ENCODE measurements around the gene SDC1.
"Not testable (repeated sequence)": the region's sequence is repeated elsewhere in the genome, so short reads cannot be mapped to it uniquely, and the experiment has no call there.

Gene SDC1

DNA sequence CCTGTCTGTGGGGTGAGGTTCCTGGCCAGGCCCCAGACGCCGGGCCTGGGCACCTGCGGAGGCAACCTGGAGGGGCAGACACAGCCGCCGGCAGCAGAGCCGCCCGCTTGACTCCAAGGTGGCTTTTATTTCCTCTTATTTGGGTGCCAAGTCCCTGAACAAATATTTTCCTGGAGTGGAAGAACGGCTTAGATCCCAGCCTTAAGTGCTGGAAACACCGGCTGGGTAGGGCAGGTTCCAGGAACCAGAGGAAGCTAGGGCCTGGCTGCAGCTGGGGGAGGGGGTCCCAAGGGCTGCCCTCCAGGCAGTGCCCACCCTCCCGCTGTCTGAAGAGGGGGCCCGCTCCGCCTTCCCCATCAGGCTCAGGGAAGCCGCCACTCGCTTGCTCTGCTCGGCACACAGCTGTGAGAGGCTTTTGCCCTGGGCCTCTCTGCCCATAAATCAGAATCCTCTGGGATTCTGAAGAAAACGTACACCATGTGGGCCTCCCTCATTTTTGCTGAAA is 28.2 kb downstream of the SDC1 start:
- no peak for DNase-seq

DNA sequence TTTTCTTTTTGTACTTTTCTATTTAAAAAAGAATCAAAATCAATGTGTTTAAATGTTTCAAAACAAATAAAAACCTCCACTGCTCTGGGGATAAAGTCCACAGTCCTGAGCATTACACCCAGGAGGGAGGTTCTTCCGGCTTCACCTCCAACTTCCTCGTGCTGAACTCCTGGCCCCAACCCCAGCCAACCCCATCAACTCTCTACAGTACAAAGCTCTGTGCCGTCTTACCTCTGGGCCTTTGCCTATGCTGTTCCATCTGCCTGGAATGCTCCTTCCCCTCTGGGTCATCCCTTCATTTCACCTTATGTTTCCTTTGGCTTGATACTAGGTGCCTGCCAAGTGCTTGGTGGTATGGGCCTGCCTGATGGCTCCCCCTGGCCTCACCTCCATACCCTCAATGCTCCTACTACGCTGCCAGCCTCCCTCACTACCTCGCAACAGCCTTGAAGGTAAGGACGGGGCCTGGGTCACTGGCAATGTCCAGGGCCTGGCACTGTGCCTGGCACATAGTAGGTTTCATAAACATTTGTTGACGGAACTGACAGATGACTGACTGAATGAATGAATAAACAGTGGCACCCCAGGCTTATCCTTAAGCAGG is 28.8 kb downstream of the SDC1 start:
- DNase-seq: no peak

DNA sequence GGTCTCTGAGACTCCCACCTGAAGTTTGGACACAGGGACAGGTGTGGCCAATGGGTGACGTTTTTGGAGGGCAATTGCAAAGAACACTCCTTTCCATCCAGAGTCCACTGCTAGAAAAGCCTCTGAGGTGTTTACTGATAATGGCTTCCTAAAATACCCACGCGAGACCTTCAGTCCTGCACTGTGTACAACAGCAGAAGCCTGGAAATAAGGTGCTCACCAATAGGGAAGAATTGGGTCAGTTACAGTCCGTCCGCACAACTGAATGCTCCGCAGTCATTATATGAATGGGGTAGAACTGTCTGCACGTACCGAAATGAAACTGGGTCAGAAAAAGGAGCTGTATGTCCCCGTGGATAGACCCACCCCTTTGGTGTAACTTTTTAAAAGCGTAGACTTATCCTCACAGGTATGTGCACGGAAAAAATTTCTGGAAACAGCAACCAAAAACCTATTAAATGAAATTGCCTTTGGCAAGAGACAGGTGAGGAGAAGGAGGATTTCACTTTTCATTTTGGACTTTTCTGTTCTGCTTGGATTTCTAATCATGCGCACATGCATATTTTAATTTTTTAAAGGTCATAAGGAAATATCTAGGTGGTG is 29.4 kb downstream of the SDC1 start:
- no peak for DNase-seq

DNA sequence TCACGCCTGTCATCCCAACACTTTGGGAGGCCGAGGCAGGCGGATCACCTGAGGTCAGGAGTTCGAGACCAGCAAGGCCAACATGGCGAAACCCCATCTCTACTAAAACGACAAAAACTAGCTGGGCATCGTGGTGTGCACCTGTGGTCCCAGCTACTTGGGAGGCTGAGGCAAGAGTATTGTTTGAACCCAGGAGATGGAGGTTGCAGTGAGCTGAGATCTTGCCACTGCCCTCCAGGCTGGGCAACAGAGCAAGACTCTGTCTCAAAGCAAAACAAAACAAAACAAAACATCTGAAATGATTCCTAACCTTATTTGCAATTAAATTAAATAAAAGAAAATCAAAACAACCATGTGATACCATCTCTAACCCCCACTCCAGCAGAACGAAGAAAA is 29.9 kb downstream of the SDC1 start:
- not testable (repeated sequence) for DNase-seq

DNA sequence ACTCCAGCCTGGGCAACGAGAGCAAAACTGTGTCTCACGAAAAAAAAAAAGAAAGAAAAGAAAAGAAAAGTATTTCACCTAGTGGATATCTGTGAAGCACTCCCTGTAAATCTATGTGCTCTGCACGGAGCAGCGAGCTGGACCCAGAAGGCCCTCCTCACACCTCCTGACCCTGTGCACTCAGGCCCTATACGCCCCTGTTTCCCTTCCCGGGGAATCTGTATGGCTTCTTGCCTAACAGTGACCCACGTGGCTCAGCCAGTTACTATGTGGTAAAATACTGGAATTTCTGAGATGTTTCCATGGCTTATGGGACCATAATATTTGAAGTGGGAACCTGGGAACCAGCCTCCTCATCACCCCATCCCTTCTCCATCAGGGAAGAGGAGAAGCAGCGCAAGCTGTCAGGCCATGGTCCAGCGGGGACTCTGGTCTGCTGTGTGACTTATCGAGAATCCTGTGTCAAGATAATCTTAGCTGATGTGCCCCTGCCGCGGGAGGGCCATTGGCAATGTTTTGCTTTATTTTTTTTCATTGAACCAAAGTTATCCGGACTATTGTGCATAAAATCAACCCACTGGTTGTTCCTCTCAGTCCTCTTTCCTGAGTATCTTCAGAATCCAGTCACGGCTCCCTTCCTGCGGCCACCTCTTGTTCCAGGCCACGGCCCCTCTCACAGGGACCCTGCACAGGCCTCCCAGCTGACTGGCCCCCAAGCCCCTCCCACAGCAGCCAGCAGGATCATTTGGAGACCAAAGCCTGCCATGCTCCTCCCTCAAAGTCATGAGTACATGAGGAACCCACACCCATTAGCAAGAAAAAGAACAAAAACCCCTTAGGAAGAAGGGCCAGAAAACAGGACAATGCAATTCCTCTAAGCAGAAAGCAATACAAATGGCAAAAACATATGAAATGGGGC is 30.6 kb downstream of the SDC1 start:
- no peak for DNase-seq

DNA sequence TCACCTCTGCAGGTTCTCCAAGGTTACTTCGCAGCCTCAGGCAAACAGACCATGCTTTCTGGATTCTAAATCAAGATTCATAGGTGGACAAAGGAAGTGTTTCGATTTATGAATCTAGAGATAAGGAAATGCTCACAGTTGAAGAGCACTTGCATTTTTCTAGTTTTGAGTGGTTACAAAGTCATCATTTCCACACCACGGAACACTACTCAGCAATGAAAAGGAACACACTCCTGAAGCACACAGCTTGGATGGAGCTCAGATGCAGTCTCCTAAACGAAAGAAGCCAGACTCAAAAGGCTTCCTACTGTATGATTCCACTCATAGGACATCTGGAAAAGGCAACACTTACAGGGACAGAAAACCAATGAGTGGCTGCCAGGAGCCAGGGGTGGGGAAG is 31.7 kb downstream of the SDC1 start:
- DNase-seq: no peak

DNA sequence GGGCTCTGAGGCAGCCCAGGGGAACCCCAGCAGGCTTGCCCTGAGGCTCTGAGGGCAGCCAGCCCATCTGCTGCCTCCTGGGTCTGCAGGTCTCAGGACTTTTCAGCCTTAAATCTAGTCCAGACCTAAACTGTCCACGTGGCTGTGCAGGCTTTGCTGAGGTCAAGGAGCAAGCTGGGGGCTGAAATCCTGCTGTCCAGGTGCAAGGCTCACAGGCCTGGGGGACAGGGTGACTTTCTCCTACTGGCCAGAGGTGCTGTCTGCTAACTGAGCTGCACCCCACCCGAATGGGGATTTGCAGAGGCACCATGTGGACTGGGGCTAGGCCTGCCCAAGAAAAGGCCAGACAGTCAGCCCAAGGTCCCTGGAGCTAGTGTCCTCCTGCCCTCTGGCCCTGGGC is 32.1 kb downstream of the SDC1 start:
- no peak for DNase-seq

DNA sequence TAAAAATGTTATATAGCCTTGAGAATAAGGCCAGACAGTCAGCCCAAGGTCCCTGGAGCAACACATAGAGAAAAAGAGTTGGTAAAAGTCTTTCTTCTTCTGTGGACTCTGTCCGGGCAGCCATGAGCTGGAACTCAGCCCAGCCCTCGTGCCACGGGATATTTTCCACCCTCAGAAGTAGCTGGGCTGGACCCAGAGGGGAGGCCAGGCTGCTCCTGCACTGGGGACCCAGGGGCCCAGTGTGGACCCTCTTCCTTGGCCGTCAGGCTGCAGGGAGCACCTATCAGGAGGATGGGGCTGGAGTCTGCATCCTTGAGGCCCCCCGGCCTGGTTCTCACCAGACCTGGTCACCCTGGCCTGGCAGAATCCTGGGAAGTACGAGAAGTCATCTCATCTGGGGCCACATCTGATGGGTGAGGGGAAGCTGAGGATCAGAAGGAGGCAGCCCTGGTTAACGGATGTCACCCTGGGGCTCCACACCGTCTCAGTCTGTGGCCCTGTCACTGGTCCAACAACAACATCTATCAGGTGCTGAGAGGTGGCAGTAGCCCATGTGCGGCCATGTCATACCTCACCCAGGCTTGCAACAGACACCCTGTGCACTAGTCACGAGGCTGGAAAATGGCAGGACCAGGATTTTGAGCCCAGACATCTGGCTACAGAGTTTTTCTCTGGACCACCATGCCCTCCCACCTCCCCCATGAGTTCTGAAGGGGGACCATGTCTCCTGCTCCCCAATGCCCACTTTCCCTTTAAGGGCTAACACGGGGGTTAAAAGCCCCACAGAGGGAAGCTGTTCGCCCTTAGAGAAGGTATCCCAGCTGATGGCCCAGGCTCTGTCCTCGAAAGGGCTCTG is 33.0 kb downstream of the SDC1 start:
- DNase-seq: no peak

DNA sequence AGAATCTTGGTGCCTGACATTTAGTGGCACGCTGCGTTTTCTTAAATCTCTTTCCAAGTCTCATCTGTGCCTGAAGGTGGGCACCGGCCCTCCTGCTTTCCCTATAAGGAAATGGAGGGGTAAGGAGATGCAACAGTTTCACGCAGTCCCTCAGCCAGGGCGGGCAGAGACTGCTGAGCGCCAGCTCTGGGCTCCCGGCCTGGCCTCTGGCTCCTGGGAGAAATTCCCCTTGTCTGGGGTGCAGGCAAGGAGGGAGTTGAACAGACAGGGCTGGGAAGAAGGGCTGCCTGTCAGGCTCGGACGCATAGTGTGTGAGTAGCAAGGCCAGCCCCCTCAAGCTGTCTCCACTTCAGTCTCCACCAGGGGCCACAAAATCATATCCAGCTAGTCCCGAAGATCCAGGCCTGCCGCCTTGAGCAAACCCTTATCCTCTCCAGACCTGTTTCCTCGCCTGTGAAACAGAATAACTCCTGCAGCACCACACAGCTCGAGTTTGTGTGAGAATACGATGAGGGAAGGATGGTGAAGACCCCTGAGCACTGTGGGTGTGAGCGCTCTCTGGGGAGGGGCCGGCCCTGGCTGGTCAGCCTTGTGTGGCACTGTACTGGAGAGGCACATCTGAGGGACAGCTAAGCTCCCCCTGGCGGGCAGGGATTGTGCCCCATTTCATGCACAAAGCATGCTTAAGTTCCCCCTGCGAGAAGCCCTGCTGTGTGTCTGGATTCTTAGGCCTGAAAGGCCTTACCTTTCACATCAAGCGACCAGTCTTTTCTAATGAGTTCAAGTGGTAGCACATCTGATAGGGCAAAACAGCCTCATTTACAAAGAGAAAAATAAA is 33.8 kb downstream of the SDC1 start:
- no peak for DNase-seq

DNA sequence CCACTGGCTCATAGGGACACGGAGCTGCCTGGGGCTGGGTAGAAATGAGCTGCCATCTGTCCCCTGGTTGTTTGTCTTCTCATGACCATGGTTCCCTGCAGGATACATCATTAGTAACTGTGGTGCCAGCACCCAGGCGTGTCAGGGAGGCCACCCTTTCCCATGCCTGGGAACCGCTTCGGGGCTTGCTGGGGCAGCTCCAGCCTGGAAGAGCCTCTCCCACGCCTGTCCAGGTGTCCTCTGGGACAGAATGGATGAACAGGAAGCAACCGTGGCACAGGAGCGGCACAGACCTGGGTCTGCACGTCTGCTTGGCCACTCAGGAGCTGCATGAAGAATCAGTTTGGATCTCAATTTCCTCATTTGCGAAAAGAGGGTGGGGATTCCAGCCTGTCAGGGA is 34.8 kb downstream of the SDC1 start:
- DNase-seq: no peak

DNA sequence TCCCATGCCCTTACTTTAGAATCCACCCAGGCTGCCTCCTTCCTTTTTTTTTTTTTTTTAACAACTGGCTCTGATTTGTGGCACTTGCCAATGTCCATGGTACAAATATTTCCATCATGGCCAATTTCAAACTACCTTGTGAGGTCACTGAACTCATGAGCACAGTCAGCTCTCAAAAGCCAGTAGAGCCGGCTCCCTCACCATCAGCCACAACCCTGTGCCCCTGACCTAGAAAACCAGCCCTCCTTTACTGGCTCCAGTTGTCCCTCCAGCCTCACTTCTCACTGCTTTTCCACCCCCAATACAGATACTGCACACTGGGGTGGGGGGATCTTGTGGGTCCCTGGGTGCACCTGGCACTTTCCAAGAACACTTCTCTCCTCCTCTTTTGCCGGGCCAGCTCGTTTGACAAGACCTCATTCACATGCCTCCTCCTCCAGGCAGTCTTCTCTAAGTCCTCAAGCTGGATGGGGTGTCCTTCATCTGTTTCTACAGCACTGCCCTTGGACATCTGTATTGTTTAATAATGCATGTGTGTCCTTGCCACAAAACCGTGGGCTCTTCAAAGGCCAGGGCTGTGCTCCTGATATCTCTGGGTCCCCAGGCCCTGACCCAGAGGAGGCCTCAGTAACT is 35.5 kb downstream of the SDC1 start:
- DNase-seq: no peak

DNA sequence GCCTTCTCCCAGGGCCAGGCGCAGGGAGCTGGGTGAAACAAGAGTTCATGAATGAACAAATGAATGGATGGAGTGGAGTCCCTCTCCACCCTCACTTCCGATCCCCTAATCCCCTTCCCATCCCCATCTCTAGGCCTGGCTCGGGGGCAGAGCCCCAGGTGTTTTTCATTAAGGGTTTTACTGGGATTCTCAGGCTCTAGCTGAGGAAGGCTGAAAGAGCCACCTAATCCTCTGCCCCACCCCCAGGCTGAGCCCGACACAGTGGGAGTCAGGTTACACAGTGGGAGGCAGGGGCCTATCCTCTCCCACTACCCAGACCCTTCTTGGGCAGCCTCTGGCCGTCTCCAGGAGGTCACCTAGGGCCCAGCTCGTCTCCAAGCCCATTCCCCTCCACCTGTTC is 36.1 kb downstream of the SDC1 start:
- no peak for DNase-seq

DNA sequence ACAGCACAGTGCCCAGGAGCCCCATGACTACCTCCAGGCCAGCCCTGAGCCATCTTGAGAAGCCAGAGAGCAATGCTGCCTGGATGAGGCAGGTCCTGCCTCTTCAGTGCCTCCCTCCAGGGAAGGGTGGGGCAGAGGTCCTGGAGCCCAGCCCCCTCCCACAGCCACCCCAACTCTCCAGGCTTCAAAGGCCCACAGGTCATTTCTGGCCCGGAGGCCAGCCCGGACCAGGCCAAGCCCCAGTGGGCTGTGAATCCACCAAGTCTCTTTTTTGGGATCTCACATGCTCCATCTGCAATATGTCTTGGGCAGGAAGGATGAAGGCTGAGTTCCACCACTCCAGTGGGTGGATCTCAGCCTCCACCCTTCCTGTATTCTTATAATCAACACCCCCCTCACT is 36.7 kb downstream of the SDC1 start:
- DNase-seq: no peak

DNA sequence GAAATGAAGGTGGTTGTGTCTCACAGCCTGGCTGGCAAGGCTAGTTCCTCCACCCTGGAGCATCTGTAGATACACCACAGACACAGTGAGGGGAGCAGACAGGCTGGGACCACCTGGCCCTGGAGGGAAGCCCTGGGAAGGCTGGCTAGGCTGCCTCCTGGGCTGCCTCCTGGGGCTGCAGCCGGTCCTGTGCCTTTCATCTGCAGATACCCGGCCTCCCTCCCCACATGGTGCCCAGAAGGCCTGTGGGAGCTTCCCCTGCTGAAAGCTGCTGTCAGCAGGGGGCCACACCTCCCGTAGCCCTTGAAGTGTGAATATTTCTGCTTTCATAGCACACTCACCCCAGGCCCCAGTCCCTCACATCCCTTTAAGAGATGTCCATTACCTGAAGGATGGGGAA is 37.6 kb downstream of the SDC1 start:
- DNase-seq: no peak

DNA sequence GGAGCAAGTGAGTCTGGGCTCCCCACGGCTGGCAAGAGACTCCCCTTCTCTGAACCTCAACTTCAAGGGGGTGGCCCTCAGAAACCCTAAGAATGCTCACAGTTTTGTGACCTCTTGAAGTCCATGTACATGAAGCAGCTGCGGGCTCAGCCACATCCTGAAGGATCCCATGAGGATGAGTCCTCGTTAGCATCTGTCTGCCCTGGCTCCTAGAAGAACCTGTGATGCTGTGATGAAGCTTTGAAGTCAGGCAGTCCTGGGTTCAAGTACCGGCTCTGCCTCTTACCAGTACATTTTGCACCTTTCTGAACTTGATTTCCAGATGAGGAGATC is 38.1 kb downstream of the SDC1 start:
- no peak for DNase-seq

DNA sequence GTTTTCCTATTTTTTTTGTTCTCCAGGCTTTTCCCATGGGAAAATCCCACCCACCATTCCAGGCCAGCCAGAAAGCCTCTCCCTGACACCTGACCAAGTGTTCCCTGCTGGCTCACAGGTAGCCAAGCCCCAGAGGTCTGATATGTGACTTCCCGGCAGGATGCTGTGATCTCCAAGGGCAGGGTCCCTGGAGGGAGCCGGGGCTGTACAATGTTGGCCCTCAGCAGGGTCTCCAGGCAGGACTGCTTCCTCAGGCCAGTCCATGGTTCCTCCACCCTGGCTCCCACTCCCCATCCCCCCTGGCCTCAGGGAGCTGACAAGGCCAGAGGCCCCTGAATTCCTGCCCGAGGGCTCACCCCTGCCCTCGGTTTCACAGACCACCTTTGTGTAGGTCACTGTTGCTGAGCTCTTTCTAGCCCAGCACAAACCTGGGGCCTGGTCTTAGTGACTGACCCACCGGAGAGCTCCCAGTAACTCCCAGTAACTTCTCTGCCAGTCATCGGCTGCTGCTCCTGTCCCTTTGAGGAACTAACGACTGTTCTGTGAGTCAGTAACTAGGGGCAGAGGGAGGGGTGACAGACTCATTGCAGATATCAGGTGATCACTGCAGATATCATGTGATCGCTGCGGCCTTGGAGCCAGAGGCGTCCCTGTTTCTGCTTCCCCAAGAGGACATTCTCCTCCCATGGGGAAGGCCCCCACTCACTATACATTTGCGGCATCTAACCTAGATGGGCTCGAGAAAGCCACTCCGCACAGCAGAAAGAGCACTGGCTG is 38.7 kb downstream of the SDC1 start:
- DNase-seq: no peak

DNA sequence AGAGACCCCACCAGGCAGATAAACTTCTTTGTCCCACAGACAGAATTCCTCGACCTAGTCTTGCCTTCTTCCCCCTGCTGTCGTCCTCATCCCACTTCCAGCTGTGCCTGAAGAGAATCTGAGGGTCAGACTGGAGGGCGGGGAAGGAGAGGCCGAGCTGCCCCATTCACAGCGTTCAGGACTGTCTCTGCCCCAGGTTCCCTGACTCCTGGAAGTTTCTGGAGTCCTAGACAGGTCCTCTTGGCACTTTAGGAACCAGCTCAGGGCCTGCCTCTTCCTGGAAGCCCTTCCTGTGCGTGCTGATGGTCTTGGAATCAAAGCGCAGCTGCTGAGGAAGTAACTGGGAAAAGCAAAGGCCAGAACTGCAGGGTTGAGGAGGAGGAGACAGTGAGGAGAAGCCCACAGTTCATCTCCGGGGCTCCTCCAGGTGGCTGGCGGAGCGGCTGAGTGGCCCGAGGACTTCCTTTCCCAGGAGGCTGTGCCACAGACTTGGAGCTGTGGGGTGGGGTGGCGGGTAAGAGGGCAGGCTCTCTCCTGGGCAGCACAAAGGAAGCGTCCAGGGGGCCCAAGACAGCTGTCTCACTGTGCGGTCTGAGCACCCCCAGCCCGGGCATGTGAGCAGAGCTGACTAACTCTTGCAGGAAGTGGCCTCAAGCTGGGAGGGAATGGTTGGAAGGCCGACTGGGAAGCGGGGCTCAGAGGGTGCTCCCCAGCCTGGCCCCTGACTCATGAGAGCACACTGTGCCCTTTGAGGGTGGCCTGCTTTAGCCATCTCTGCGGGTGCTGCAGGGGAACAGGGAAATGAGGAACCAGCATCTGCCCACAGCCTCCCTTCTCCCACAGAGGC is 39.5 kb downstream of the SDC1 start:
- no peak for DNase-seq

DNA sequence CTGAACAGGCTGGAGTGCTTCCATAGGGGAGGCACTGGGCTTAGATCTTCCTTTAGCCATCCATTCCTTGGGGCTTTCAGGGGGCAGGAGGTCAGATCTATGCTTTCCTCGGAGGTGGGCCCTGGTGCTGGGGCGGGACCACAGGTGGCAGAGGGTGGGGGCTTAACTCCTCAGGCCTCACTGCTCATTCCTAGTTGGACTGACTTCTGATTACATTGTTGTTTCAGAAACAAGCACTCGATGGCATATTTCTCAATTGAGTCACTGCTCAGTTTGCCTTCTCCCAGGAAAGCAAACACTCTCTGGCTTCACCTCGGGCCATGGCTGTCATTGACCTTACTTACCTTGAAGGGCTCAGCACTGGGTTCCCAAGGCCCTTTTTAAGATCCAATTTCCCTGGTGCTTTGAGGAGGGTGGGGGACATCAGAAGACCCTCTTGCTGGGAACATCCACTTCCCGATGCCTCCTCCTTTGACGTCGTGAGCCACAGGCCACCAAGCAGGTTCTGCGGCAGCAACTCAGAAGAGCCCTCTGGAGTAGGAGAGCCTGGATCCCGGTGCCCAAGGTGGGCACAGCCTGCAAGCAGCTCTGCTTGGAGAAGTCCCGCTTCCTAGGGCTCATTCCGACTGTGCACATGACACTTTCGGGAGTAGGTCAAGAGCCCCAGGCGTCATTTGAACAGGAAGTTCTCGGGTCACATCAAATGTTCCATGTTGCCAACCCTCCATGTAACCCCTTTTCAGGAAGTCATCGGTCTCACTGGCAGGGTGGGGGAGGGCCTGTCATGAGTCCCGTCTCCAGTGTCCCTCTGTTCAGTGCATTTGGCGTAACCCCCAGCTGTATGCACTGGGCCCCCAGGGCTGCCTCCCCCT is 40.6 kb downstream of the SDC1 start:
- no peak for DNase-seq

DNA sequence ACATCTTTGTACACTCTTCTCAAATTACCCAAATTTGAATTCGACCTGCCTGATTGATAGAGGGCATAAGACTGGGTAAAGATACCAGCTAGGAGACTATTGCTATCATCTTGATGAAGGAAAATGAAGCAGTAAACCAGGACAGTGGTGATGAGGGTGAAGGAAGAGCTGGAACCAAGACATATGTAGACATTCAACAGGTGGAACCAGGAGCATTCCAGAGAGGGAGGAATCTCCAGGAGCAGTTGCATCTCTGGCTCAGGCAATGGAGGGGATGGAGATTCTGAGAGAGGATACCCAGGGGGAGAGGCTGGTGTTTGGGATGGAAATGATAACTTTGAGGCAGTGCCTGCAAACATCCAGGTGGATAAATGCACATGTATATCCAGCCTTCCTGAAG is 41.6 kb downstream of the SDC1 start:
- DNase-seq: no peak

Measured in effector CD8-positive, alpha-beta T cell (primary cell).